ENCODE measurements around the gene BTN1A1. TPM values are rescaled to one million over a fixed set of nuclear protein-coding genes. Genes with fewer than 3 reads are reported as not detected.

The BTN1A1 gene
- total RNA-seq: not detected in 2 replicates

GRCh38 chr6:26500102-26500501 lies at the start of gene BTN1A1:
BTN1A1 (plus strand) TSS chr6:26500303; CDS start chr6:26501287, 984 bp downstream.
- DNase-seq (ENCODE audit: low read depth): no peak
- Histone ChIP-seq H3K36me3 (ENCODE audit: control insufficient read depth, insufficient read depth, low read length) (no peaks in the 10 kb centered on the region), H3K27me3 (ENCODE audit: control insufficient read depth, insufficient read depth, low read length) (peaks cover 10% of the 10 kb centered on the region), H3K4me3 (ENCODE audit: low read depth, low read length) (no peak within 1 kb of the TSS)
- TF ChIP-seq CTCF (IDR thresholded peaks at IDR 0.05; ENCODE audit: insufficient read depth, low read length, poor library complexity, severe bottlenecking): no peak

GRCh38 chr6:26452631-26453235 lies 47.4 kb upstream of the BTN1A1 start:
- no peak for DNase-seq (ENCODE audit: low read depth)
- H3K4me3 ChIP-seq (ENCODE audit: low read depth, low read length): no peak overlapping the region
- H3K27me3 ChIP-seq (ENCODE audit: control insufficient read depth, insufficient read depth, low read length): no peaks in the 10 kb centered on the region
- TF ChIP-seq CTCF (IDR thresholded peaks at IDR 0.05; ENCODE audit: insufficient read depth, low read length, poor library complexity, severe bottlenecking): no peak
- no peaks in the 10 kb centered on the region for H3K36me3 ChIP-seq (ENCODE audit: control insufficient read depth, insufficient read depth, low read length)

GRCh38 chr6:26454631-26455030 lies 45.5 kb upstream of the BTN1A1 start:
- no peak for DNase-seq (ENCODE audit: low read depth)
- Histone ChIP-seq H3K4me3 (ENCODE audit: low read depth, low read length) (no peak overlapping the region), H3K36me3 (ENCODE audit: control insufficient read depth, insufficient read depth, low read length) (no peaks in the 10 kb centered on the region), H3K27me3 (ENCODE audit: control insufficient read depth, insufficient read depth, low read length) (no peaks in the 10 kb centered on the region)
- no peak for TF ChIP-seq CTCF (IDR thresholded peaks at IDR 0.05; ENCODE audit: insufficient read depth, low read length, poor library complexity, severe bottlenecking)

- no peak for TF ChIP-seq CTCF (IDR thresholded peaks at IDR 0.05; ENCODE audit: insufficient read depth, low read length, poor library complexity, severe bottlenecking)
- DNase-seq (ENCODE audit: low read depth): no peak
- no peak overlapping the region for H3K4me3 ChIP-seq (ENCODE audit: low read depth, low read length)
- no peaks in the 10 kb centered on the region for H3K36me3 ChIP-seq (ENCODE audit: control insufficient read depth, insufficient read depth, low read length)
- H3K27me3 ChIP-seq (ENCODE audit: control insufficient read depth, insufficient read depth, low read length): no peaks in the 10 kb centered on the region
These were observed 44.6 kb upstream of the BTN1A1 start for GRCh38 chr6:26455357-26455970.

GRCh38 chr6:26457264-26457805 lies 42.8 kb upstream of the BTN1A1 start:
- peaks cover 1% of the 10 kb centered on the region for H3K36me3 ChIP-seq (ENCODE audit: control insufficient read depth, insufficient read depth, low read length)
- DNase-seq (ENCODE audit: low read depth): no peak
- no peak for TF ChIP-seq CTCF (IDR thresholded peaks at IDR 0.05; ENCODE audit: insufficient read depth, low read length, poor library complexity, severe bottlenecking)
- H3K27me3 ChIP-seq (ENCODE audit: control insufficient read depth, insufficient read depth, low read length): no peaks in the 10 kb centered on the region
- no peak overlapping the region for H3K4me3 ChIP-seq (ENCODE audit: low read depth, low read length)
